ENCODE data around the gene MIB1. TPM values are rescaled to one million over a fixed set of nuclear protein-coding genes. Genes with fewer than 3 reads are reported as not detected.
"Not testable (repeated sequence)": the region's sequence is repeated elsewhere in the genome, so short reads cannot be mapped to it uniquely, and the experiment has no call there.

Gene MIB1
- total RNA-seq, 1 donor from 2014 or later, result 42.8 TPM

GRCh38 chr18:21704603-21705364, 35.8 kb upstream of the MIB1 start, which contains the start of gene ABHD3:
ABHD3 (minus strand) TSS chr18:21704774; CDS start chr18:21704665, 109 bp downstream.
- H3K4me3 ChIP-seq (ENCODE audit: low read depth, low read length), result peak within 1 kb of the TSS; percentile 75
- DNase-seq (ENCODE audit: low read depth), result no peak
- TF ChIP-seq CTCF (conservative IDR thresholded peaks at IDR 0.05; ENCODE audit: low read depth, low read length), result peak; percentile 27

- TF ChIP-seq CTCF (conservative IDR thresholded peaks at IDR 0.05; ENCODE audit: low read depth, low read length), result no peak
- DNase-seq (ENCODE audit: low read depth), result no peak
- no peak overlapping the region for H3K4me3 ChIP-seq (ENCODE audit: low read depth, low read length)
Observed at GRCh38 chr18:21706386-21706865, 34.2 kb upstream of the MIB1 start.

GRCh38 chr18:21707130-21707529, 33.5 kb upstream of the MIB1 start:
- DNase-seq (ENCODE audit: low read depth); H3K4me3 ChIP-seq (ENCODE audit: low read depth, low read length): not testable (repeated sequence)

GRCh38 chr18:21714474-21714873, 26.1 kb upstream of the MIB1 start:
- no peak overlapping the region for H3K4me3 ChIP-seq (ENCODE audit: low read depth, low read length)
- TF ChIP-seq CTCF (conservative IDR thresholded peaks at IDR 0.05; ENCODE audit: low read depth, low read length), result no peak
- no peak for DNase-seq (ENCODE audit: low read depth)

- no peak for DNase-seq (ENCODE audit: low read depth)
- no peak for TF ChIP-seq CTCF (conservative IDR thresholded peaks at IDR 0.05; ENCODE audit: low read depth, low read length)
- no peak overlapping the region for H3K4me3 ChIP-seq (ENCODE audit: low read depth, low read length)
Observed at GRCh38 chr18:21722687-21723086, 17.9 kb upstream of the MIB1 start.

GRCh38 chr18:21725201-21725600, 15.4 kb upstream of the MIB1 start:
- no peak for DNase-seq (ENCODE audit: low read depth)
- no peak for TF ChIP-seq CTCF (conservative IDR thresholded peaks at IDR 0.05; ENCODE audit: low read depth, low read length)

GRCh38 chr18:21727702-21728101, 12.9 kb upstream of the MIB1 start:
- no peak for DNase-seq (ENCODE audit: low read depth)
- no peak for TF ChIP-seq CTCF (conservative IDR thresholded peaks at IDR 0.05; ENCODE audit: low read depth, low read length)
- H3K4me3 ChIP-seq (ENCODE audit: low read depth, low read length), result no peak overlapping the region

More at GRCh38 chr18:21725201-21725600, 15.4 kb upstream of the MIB1 start:
- no peak overlapping the region for H3K4me3 ChIP-seq (ENCODE audit: low read depth, low read length)
